CD4-positive, alpha-beta T cell treated with Interleukin-4 for 1 hour (primary cell): ENCODE data around the gene GALNT16.

ENCODE experiments used
- DNase-seq, 2 donors: peaks; one replicate each; pipeline ENCODE4 v3.0.0-alpha.2; 2020 to 2022

Gene GALNT16

DNA sequence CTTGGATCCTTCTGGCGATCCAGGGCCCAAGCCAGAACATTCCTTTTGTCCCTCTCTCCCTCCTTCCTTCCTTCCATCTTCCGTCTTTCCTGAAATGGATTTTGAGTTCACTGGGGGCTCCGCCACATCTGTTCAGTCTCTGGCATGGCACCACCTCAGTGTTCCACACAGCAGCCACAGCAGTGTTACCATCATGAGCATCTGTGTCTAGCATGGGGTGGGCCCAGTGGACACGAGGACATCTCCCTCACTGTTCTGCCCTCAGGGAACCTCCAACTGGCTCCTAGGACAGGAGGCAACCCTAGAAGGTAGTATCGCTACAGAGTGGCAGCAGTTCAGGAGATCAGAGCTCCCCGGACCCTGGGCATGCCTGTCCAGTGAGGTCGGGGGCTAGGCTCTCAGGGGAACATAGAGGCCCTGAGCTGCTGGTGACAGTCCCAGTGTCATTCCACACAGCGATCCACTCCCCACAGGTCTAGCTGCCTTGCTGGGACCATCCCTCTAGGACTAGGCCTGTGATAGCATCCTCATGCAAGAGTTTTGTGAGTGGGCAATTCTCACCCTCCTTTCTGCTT is 59.0 kb downstream of the GALNT16 start:
- no peak for DNase-seq

DNA sequence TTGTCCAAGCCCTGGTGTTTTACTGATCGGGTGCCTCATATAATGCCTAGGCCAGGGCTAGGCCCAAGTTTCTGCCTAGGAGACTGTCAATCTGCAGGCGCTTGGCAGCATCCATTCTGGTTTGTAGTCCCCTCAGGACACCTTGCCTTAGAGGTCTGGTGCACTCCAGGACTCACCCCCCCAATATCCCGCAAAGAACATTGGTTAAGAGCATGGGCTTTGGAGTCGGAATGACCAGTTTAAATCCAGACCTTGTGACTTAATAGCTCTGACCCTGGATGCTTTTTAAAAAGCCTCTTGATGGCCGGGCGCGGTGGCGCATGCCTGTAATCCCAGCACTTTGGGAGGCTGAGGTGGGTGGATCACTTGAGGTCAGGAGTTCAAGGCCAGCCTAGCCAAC is 60.0 kb downstream of the GALNT16 start:
- no peak for DNase-seq

DNA sequence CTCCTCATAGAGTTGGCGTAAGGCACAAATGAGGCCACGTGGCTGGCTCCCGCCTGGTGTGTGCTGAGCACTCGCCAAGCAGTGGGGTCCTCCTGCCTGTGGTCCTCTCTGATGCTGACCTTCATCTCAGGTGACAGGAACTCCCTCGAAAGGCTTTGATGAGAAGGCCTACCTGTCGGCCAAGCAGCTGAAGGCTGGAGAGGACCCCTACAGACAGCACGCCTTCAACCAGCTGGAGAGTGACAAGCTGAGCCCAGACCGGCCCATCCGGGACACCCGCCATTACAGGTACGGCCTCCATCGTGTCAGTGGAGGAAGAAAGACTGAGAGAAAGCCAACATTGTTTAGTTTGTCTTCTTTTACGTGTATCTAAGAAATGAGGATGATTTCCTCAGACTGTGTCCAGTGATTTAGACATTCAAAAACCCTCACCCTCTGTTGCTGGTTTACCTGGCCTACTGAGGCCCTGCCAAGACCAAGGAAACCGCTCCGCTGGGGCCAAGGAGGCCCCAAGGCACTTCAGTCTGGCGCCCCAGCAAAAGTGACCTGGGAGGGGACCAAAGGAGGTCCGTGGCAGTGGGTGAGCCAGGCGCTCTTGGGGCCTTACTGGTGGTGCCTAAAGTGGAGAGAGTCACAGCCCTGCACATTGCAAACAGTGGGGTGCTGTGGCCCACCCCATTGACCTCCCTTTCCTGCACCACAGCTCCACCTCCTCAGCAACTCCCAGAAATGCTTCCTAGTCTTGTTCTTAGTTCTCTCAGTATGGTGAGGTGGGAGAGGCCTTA is 60.8 kb downstream of the GALNT16 start:
- no peak for DNase-seq

DNA sequence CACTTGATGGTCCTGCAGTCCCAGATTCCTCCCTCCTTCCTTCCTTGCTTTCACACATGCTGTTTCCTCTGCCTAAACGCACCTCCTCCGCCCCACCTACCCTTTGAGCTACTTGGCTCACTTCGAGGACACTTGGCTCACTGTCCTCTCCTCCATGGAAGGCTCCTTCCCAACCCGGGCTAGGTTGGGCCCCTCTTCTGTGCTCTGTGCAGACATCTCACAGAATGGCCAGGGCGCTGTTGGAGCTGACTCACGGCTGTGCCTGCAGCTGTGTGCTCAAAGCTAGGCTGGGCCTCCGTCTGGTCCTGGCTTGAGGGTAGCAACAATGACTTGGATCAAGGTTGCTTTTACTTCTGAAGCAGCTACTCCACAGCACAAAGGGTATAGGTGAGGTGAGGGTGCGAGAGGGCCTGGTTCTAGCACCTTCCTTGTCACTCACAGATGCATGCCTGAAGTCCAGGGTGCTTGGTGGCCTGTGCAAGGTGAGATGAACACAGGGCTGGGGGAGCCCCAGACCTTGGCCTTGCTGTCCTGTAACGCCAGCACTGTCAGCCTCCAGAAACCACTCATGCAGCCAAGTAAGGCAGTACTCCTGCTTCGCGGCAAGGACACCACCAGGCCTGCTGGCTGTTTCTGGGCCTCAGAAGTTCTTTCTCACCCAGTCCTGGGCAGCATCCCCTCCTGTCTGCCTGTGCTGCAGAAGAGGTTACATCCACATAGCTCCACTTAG is 61.8 kb downstream of the GALNT16 start:
- no peak for DNase-seq

DNA sequence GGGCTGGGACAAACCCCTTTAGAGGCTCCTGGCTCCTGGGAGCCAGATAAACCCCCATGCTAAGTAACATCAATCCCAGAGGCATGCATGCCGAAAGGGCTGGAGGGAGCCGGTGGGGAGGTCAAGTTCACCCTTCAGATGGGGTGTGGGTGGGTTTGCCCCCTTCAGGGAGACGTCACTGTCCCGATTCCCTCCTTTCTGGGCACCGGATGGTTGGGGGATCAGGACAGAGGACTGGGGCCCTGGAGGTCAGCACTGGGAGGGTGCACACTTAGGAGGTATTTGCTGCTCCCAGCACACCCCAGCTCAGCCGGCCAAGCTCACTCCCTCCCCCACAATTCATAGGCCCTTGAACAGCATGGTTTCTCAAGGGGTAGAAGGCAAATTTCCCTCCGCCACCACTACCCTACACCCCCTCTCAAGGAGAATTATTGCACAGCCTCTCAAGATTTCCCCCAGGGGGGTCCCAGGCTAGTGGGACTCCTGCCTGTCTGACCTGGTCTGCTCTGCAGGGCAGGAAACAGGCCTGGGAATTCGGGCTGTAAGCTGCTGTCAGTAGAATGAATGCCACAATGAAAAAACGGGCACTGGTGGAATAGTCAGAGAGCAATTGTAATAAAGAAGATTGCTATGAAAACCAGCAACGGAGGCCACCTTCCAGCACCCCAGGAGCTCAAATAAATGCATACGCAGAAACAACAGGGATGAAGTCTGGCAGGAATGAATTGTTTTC is 63.5 kb downstream of the GALNT16 start:
- no peak for DNase-seq

DNA sequence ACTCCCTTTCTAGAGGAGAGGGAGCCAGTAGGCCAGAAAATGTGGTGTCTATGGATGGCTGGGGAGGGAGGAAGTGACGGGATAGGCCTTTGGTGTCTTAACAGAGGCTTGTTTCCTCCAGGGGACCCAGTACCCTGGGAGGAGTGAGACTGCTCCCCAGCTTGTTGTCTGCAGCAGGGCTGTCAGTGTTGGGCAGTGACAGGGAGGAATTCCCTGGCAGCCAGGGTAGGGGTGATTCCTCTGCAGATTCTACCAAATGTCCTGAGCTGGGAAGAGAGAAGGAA is 64.0 kb downstream of the GALNT16 start:
- DNase-seq: no peak

DNA sequence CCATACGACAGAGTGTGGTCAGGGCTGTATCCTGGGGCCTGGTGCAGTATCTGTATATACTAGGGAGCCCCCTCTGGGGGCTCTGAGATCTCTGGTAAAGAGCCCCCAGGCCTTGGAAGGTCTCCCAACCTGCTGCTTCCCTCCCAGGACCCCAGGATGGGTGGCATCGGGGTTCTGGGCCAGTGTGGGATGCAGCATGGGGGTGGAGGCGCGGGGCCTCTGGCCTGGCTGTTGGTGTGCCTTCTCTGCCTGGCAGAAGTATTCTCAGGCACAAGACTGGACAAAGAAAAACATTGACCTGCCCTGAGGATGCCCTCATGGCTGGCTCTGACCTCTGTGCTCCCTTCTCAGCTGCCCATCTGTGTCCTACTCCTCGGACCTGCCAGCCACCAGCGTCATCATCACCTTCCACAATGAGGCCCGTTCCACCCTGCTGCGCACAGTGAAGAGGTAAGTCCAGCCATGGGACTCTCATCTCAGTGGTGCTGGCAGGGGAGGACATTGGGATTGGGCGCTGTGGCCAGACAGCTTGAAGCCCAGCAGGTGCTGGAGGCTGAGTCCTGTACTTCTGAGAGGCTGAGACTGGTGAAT is 64.5 kb downstream of the GALNT16 start:
- no peak for DNase-seq

DNA sequence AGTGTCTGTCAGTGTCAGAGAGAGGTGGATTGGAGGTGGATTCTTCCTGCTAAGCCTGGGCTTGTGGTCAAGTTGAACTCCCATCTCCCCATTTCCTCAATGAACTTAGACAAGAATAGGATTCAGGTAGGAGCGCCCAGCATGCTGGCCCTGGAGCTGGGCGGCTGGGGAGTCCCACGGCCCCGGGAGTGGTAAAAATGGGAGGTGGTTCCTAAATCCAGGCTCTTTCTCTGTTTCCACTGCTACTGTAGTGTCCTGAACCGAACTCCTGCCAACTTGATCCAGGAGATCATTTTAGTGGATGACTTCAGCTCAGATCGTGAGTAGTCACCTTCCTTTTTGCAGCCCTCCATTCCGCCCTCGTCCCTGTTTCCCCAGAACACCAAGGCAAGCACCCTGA is 65.1 kb downstream of the GALNT16 start:
- DNase-seq: no peak

DNA sequence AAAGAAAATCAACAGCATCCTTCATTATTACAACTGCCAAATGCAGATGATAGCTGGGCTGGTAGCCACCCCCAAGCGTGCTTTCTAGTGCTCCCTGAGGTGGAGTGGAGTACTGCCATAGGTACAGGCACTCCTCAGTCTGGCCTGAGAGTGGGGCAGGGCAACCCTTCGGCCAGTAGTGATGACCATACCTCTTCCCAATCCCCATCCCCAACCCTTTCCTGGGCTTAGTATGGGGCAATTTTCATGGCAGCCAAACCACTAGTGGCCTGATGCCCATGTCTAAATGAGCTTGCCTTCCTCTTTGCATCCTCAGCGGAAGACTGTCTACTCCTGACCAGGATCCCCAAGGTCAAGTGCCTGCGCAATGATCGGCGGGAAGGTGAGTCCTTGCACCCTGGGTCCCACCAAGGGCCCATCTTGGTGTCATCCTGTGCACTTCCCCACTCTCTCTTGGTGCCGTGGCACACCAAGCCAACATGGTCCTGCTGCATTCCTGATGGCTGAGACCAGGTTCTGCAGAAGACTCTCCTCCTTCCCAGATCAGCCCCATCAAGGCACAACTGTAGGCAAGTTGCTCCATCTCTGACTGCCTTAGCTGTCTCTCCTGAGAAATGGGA is 65.8 kb downstream of the GALNT16 start:
- DNase-seq: no peak

DNA sequence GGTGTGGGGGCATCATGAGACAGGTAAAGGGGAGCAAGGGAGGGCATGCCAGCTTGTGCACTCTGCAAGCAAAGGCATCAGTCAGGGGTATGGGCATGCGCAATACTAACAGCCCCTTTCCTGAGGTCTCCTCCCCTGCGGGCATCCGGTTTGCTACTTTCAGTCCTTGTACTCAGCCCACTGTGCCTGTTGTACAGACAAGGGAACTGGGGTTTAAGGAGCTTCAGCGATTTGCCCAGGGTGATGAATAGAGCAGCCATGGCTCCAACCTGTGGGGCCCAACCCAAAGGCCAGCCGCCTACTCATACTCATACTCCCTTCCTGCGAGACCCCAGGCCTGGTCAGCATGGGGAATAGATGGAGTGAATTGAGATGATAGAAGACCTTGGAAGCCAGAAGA is 66.7 kb downstream of the GALNT16 start:
- no peak for DNase-seq

DNA sequence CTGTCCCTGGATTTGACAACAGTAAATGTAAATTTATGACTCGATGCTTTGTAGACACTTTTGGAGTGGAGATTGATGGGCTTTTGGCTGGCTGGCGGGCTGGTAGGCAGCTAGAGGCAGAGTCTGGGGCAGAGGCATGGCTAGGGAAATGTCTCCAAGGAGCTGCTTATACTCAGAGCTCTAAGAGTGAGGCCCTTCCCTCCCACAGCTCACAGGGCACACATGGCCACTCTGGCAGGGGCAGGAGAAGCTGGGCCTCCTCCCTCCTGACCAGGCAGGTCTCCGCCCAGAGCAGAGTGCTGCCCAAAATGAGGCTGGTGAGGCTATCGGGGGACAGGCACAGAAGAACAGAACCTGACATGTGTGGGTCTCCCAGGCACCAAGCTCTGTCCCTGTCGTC is 67.5 kb downstream of the GALNT16 start:
- no peak for DNase-seq

DNA sequence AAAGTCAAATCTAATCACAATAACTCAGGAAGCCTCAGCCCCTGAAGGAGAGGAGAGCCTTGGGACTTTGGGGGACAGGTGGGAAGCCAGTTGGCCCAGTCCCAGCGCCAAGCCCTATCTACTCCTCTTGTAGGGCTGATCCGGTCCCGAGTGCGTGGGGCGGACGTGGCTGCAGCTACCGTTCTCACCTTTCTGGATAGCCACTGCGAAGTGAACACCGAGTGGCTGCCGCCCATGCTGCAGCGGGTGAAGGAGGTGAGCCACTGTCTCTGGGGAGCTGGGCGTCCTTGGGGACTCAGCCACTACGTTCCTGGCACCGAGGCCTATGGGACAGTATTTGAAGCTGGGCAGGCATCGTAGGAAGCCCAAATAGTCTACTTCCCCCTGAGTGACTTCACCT is 68.4 kb downstream of the GALNT16 start:
- DNase-seq: no peak

DNA sequence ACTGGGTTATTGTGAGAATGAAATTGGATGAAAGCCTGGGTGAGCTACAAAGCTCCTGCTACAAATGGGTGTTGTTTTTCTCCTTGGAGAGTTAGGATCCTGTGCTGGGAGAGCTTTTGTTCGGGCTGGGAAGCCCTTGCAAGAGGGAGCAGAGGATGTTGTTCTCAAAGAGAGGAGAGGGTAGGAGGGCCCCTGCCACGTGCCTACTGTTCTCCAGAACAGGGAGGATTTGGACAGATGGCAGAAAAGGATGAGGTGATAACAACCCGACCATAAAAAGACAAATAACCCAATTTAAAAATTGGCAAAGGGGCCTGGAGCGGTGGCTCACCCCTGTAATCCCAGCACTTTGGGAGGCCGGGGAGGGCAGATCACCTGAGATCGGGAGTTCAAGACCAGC is 68.8 kb downstream of the GALNT16 start:
- no peak for DNase-seq

DNA sequence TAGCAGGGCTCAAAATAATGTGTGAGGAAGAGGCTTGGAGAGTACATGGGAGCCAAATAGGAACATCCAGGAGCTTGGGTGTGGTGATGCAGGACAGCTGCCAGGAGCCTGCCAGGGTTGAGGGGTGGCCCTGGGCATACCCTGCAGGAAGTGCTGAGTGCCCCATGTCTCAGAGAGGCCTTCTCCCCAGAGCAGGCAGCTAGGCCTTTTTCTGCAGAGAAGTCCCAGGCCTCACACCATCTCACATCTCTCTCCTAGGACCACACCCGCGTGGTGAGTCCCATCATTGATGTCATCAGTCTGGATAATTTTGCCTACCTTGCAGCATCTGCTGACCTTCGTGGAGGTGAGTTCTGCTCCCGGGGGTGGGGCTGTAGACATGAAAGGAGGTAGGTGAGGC is 71.2 kb downstream of the GALNT16 start:
- no peak for DNase-seq

DNA sequence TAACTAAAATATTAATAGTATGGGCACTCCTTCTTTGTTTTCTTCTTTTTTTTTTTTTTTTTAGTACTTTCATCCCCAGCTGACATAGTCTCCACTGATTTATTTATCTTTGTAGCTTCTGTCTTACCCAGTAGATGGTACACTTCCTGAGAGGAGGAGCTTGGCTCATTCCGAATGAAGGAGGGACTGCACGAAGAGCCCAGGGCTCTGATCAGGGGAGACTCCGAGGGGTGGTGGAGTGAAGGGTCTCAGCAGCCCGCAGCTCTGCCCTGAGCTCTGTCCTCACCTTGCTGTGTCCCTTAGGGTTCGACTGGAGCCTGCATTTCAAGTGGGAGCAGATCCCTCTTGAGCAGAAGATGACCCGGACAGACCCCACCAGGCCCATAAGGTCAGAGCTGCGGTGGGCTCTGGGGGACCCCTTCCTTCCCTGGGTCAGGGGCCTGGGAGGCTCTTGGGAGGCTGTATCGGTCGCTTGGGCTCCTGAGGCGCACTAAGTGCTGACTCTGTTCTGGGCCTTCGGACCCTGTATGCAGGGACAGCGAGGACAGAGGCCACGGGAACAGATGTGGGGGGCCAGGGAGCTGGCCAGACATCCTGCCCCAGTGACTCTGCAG is 72.9 kb downstream of the GALNT16 start:
- no peak for DNase-seq

DNA sequence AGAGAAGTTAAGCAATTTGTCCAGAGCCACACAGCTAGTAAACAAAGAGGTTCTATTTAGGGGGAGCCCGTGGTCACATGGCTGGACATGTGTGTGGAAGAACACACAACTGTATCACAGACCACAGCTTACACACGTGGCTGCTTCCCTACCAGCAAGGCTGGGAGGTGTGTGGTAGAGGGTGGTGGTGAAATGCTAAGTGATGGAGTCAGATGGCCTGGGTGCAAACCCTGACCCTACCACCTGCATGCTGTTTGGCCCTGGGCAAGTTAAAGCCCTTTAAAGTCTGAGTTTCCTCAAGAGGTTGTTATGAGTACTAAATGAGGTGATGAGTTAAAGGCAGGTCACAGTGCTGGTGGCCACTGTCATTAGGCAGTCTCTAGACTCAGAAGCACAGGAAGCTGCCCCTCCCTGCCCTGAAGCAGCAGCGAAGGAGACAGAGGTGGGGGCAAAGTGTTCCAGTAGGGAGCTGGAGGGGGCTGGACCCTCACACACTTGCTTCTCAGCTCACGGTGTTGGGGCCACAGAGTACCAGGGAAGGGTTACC is 73.9 kb downstream of the GALNT16 start:
- DNase-seq: no peak

DNA sequence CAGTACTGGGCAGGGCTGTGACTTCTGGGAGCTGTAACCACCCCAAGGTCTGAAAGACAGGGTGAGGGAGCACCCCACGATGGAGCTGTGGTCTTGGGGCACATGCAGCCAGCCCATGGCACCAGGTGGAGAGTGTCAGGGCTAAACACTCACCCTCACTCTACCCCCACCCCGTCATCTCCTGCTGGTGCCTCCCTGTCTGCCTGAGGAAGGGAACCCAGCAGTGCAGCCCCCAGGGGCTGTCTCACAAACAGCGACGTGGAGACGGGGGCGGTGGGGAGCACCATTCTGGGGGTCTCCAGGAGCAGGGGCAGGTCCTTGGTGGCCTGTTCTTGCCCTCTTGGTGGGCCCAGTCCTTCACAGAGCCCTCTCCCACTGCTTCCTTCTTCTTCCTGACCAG is 74.6 kb downstream of the GALNT16 start:
- DNase-seq: no peak

DNA sequence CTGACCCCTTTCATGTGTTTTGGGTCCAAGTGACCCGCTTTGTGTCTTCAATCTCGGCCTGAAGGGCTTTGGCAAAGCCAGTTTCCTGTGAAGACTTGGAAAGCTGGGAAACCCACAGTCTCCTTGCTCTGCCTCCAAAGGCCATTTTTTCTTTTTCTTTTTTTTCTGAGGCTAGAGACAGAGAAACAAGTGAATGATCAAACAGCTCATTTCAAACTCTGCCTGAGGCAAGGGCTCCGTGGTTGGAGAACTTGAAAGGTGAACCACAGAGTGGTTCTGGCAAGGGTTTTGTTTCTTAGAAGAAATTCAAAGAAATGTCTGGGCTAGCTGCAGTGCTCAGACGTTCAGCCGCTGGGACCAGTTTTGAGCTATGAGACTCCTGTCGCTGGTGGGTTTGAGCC is 75.4 kb downstream of the GALNT16 start:
- no peak for DNase-seq

DNA sequence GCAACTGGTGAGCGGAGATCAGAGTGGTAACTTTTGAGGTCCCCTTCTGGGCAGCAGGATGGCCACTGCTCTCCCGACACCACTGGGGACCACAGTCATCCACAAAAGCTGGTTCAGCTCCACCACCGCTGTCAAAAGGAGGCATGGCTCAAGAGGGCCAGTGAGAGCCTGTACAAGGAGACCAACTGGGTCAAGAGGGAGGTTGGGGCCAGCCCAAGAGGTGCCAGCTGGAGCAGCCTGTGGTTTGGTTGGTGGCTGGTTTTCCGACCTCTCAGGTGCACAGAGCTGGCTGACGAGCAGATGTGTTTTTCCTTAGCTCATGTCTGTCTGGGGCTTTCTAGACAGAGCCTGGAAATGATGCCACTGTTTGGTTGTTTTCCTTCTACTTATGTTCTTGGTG is 78.0 kb downstream of the GALNT16 start:
- no peak for DNase-seq

DNA sequence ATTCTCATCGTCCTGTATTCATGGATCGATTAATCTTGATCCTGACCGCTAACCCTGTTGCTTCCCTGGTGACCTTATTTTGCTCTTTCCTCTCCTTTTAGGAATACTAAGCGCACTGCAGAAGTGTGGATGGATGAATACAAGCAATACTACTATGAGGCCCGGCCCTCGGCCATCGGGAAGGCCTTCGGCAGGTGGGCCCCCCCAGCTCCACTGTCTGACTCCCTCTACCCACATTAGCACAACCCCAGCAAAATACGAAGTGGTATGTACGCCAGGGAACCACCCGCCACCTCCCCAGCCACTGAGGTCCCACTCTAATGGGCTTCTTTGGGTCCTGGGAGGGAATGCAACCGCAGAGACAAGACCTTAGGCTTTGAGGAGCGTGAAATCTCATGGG is 79.5 kb downstream of the GALNT16 start:
- no peak for DNase-seq

DNA sequence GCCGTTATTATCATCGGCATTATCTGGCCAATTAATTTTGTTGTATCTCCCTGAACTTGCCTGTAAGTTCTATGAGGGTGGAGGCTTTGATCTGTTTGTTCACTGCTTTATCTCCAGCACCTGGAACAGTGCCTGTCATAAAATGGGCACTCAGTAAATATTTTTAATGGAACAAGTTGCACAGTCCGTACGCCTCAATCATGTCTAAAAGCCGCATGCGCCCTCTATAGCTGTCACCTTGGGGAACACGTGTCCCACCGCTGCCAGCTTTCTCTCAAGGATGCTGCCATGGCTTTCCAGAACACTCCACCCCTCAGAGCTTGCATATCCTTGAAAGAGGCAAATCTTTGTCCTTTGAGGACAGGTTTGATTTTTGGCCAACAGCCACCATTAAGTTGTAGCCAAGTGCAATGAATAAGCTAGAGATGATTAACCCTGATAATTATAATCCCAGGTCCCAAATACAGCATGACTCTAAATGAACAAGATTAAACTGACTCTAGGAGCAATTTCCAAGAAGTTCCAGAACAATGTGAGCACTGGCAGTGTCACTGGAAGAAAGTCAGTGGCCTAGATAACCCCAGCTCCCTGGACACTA is 83.1 kb downstream of the GALNT16 start:
- no peak for DNase-seq

DNA sequence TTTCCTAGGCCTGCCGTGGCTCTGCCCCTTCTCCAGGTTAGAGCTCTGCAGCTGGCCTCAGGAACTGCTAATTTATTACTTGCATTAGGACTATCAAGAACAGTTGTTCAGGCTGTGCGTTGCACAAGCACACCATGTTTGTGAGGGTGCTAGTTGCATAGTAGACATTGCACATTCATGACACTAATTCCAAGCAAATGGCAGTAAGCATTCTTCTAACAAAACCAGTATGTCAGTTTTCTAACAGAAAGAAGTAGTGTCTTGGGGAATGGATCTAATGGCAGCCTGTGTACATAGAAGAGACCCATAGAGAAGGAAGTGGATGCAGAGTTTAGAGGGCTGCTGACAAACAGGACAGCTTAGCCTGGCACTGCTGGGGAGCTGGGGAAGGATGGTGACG is 84.2 kb downstream of the GALNT16 start:
- no peak for DNase-seq
